Mesothelial cell of epicardium (in vitro differentiated cells): ENCODE data around the gene TEX11. TPM values are rescaled to one million over a fixed set of nuclear protein-coding genes. Genes with fewer than 3 reads are reported as not detected.
"Not testable (repeated sequence)": the region's sequence is repeated elsewhere in the genome, so short reads cannot be mapped to it uniquely, and the experiment has no call there.

Experiments used
- DNase-seq, 2 experiments: peaks; one replicate each; pipeline ENCODE4 v3.0.0; 2021; ENCODE audit warnings: low spot score in 2 of 2; ENCODE audit not compliant: unreplicated experiment in 2 of 2
- H3K27ac Mint-ChIP-seq: 2 replicates; pipeline ENCODE4 v1.8.0; 2021; ENCODE audit warnings: mixed read lengths
- H3K27me3 Mint-ChIP-seq: 2 replicates; pipeline ENCODE4 v1.8.0; 2021; ENCODE audit warnings: low read depth, mixed read lengths
- H3K36me3 Mint-ChIP-seq: 2 replicates; pipeline ENCODE4 v1.8.0; 2021; ENCODE audit warnings: mixed read lengths
- H3K4me1 Mint-ChIP-seq: 2 replicates; pipeline ENCODE4 v1.8.0; 2021; ENCODE audit warnings: mixed read lengths
- H3K4me3 Mint-ChIP-seq: 2 replicates; pipeline ENCODE4 v1.8.0; 2021; ENCODE audit warnings: mild to moderate bottlenecking, moderate library complexity, mixed read lengths
- H3K9me3 Mint-ChIP-seq: 2 replicates; pipeline ENCODE4 v1.8.0; 2021; ENCODE audit warnings: mixed read lengths
- total RNA-seq: library from RNA; stranded (reverse); gene quantifications from 3 replicates; pipeline ENCODE4 v1.2.1, GENCODE V29; 2021
- TF ChIP-seq, protein P1 (sequence below): fragments of 200-600 bp; sonication (generic); IDR thresholded peaks from one replicate; pipeline ENCODE4 v1.5.0; 2021; ENCODE audit warnings: antibody characterized with exemption; ENCODE audit not compliant: unreplicated experiment

Gene TEX11
- total RNA-seq, 1 donor from 2014 or later = not detected

DNA sequence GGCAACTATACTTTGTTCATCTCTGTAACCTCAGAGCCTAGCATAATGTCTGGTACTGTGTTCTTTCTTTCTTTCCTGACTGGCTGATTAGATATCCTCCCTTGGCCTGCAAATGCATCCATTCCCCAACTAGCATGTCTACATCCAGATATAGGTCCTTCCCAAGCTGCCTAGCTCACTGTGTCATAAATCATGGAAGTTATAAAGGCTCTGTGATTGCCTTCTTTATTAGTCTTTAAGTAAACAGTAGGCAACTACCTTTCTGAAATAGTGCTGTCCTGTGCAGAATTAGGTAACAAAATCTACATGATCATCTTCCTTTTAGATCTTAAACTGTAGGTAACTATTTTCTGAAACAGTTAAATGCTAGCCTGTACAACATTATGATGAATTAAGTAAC, 239.4 kb downstream of the TEX11 start:
- H3K9me3 Mint-ChIP-seq = peaks cover 19% of the 10 kb centered on the region
- no peak overlapping the region for H3K4me3 Mint-ChIP-seq
- TF ChIP-seq, protein P1, sequence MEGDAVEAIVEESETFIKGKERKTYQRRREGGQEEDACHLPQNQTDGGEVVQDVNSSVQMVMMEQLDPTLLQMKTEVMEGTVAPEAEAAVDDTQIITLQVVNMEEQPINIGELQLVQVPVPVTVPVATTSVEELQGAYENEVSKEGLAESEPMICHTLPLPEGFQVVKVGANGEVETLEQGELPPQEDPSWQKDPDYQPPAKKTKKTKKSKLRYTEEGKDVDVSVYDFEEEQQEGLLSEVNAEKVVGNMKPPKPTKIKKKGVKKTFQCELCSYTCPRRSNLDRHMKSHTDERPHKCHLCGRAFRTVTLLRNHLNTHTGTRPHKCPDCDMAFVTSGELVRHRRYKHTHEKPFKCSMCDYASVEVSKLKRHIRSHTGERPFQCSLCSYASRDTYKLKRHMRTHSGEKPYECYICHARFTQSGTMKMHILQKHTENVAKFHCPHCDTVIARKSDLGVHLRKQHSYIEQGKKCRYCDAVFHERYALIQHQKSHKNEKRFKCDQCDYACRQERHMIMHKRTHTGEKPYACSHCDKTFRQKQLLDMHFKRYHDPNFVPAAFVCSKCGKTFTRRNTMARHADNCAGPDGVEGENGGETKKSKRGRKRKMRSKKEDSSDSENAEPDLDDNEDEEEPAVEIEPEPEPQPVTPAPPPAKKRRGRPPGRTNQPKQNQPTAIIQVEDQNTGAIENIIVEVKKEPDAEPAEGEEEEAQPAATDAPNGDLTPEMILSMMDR = no peak
- no peaks in the 10 kb centered on the region for H3K4me1 Mint-ChIP-seq
- DNase-seq = no peak
- H3K27me3 Mint-ChIP-seq = peaks cover 6% of the 10 kb centered on the region
- no peak overlapping the region for H3K27ac Mint-ChIP-seq
- H3K36me3 Mint-ChIP-seq = no peaks in the 10 kb centered on the region

DNA sequence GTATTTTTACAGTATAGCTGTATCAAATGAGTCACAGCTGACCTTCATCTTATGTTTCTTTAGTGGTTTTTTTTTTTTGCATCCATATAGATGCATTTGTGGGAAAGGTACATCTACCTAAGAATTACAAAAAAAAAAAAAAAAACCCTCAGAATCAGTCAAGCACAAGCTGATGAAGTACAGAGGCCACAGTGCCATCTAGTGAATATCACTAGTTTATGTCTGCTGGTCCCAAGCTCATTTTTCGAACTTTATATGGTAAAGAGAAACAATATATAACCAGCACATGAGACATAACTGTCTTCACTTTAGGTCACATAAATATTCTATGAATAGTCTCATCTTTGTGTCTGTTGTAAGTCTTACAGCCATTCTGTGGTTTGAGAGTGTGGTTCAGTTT, 243.8 kb downstream of the TEX11 start:
- H3K4me1 Mint-ChIP-seq = no peaks in the 10 kb centered on the region
- TF ChIP-seq, protein P1 = no peak
- H3K9me3 Mint-ChIP-seq = peaks cover 11% of the 10 kb centered on the region
- H3K27me3 Mint-ChIP-seq = peaks cover 10% of the 10 kb centered on the region
- no peak overlapping the region for H3K27ac Mint-ChIP-seq
- no peaks in the 10 kb centered on the region for H3K36me3 Mint-ChIP-seq
- DNase-seq = no peak
- no peak overlapping the region for H3K4me3 Mint-ChIP-seq

DNA sequence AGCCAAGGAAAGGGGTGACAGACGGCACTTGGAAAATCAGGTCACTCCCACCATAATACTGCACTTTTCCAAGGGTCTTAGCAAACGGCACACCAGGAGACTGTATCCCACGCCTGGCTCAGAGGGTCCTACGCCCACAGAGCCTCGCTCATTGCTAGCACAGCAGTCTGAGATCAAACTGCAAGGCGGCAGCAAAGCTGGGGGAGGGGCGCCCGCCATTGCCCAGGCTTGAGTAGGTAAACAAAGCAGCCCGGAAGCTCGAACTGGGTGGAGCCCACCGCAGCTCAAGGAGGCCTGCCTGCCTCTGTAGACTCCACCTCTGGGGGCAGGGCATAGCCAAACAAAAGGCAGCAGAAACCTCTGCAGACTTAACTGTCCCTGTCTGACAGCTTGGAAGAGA, 247.4 kb downstream of the TEX11 start:
- H3K4me3 Mint-ChIP-seq, H3K27ac Mint-ChIP-seq, H3K36me3 Mint-ChIP-seq, H3K27me3 Mint-ChIP-seq, DNase-seq, H3K9me3 Mint-ChIP-seq, H3K4me1 Mint-ChIP-seq: not testable (repeated sequence)

DNA sequence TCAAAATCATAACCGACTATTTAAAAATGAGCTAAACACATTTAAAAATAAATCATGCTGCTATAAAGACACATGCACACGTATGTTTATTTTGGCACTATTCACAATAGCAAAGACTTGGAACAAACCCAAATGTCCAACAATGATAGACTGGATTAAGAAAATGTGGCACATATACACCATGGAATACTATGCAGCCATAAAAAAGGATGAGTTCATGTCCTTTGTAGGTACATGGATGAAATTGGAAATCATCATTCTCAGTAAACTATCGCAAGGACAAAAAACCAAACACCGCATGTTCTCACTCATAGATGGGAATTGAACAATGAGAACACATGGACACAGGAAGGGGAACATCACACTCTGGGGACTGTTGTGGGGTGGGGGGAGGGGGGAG, 251.0 kb downstream of the TEX11 start:
- not testable (repeated sequence) for H3K9me3 Mint-ChIP-seq, H3K27me3 Mint-ChIP-seq, H3K36me3 Mint-ChIP-seq, DNase-seq, H3K4me1 Mint-ChIP-seq, H3K4me3 Mint-ChIP-seq, H3K27ac Mint-ChIP-seq

DNA sequence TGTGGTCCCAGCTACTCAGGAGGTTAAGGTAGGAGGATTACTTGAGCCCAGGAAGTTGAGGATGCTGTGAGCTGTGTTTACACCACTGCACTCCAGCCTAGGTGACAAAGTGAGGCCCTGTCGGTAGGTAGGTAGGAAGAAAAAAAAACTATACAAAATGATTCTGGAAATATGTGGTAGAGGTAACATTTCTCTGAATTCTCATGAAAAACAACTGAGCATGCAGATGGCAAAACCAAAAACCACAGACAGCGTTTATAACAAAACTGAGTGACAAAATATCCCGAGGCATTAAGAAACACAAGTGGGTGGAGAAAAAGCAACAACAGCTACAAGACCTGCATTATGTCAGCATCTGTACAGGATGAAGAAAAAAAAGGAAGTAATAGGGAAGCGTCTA, 252.2 kb downstream of the TEX11 start:
- Mint-ChIP-seq H3K9me3 (peaks cover 7% of the 10 kb centered on the region), H3K36me3 (no peaks in the 10 kb centered on the region), H3K27me3 (peaks cover 3% of the 10 kb centered on the region), H3K27ac (no peak overlapping the region), H3K4me1 (no peaks in the 10 kb centered on the region), H3K4me3 (no peak overlapping the region)
- TF ChIP-seq, protein P1 = no peak
- no peak for DNase-seq

DNA sequence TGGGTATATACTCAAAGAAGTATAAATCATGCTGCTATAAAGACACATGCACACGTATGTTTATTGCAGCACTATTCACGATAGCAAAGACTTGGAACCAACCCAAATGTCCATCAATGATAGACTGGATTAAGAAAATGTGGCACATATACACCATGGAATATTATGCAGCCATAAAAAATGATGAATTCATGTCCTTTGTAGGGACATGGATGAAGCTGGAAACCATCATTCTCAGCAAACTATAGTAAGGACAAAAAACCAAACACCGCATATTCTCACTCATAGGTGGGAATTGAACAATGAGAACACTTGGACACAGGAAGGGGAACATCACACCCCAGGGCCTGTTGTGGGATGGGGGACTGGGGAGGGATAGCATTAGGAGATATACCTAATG, 260.6 kb downstream of the TEX11 start:
- DNase-seq, H3K36me3 Mint-ChIP-seq, H3K4me3 Mint-ChIP-seq: not testable (repeated sequence)

DNA sequence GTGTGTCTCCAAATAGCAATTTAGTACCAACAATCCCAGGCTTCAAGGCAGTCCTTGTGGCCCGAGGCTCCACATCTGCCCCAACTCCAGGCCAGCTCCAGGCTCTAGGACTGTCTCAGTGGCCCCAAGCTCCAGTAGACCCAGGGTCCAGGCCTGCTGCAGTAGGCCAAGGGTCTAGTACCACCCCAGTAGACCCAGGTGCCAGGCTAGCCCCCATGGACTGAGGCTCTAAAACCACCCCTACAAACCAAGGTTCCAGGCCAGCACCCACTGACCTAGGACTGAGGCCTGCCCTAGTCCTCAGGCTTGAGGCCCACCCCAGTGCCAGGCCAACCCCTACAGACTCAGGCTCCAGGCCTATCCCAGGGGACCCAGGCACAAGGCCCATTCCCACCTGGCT, 272.3 kb downstream of the TEX11 start:
- no peak overlapping the region for H3K27ac Mint-ChIP-seq
- TF ChIP-seq, protein P1 = no peak
- H3K4me1 Mint-ChIP-seq = no peaks in the 10 kb centered on the region
- no peaks in the 10 kb centered on the region for H3K36me3 Mint-ChIP-seq
- peaks cover 31% of the 10 kb centered on the region for H3K9me3 Mint-ChIP-seq
- no peaks in the 10 kb centered on the region for H3K27me3 Mint-ChIP-seq
- H3K4me3 Mint-ChIP-seq = no peak overlapping the region
- no peak for DNase-seq

More for the DNA sequence above, 260.6 kb downstream of the TEX11 start:
- peaks cover 35% of the 10 kb centered on the region for H3K9me3 Mint-ChIP-seq
- H3K27ac Mint-ChIP-seq, H3K27me3 Mint-ChIP-seq, H3K4me1 Mint-ChIP-seq: not testable (repeated sequence)
